Fibroblast of the aortic adventitia (primary cell): ENCODE results near the gene RNF180. TPM values are rescaled to one million over a fixed set of nuclear protein-coding genes. Genes with fewer than 3 reads are reported as not detected.

Experiments
- DNase-seq: peaks from one replicate; pipeline ENCODE4 v3.0.0-alpha.2; 2010; ENCODE audit warnings: low read depth
- H3K4me3 ChIP-seq: 2 replicates; pipeline ENCODE4 v1.5.1; 2011; ENCODE audit warnings: low read depth, mild to moderate bottlenecking, control low read depth, low read length, moderate library complexity
- CTCF ChIP-seq: IDR thresholded peaks from 2 replicates; pipeline ENCODE4 v1.5.1; 2011; ENCODE audit warnings: mild to moderate bottlenecking, low read length, control low read depth, inconsistent platforms; ENCODE audit not compliant: insufficient read depth
- total RNA-seq: library from RNA; depleted of rRNA; stranded (reverse); fragments of >200 nt; gene quantifications from 2 replicates; pipeline ENCODE4 v1.2.3, GENCODE V29; 2012; ENCODE audit warnings: low replicate concordance

Gene RNF180
- total RNA-seq, 1 donor, result 1.4 TPM

DNA sequence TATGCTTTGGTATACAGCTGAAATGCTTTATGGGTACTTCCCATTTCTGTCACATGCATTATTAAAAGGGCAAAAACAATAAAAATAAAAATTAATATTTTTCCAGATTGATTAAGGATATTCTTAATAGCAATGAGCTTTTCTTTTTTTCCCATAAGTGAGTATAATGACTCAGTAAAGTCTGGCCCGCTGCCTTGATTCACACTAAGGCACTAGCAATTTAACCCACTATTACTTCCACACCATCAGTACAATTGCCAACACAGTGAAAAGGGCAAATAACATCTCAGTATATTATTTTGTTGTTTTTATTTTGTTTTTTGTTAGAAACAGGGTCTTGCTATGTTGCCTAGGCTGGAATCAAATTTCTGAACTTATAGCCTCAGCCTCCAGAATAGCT is 150.1 kb downstream of the RNF180 start:
- no peak for DNase-seq
- no peak for TF ChIP-seq CTCF
- H3K4me3 ChIP-seq, result no peak overlapping the region

DNA sequence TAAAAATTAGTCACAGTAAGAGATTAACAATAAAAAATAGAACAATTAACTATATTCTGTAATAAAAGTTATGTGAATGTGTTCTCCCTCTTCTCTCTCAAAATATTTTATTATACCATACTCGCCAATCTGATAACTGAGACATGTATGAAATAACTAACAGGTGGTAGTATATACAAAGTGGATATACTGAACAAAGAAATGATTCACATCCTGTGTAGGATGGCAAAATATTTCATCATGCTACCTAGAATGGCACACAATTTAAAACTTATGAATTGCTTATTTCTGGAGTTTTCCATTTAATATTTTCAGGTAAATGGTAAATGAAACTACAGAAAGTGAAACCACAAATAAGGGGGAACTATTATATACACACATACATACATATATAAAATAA is 152.5 kb downstream of the RNF180 start:
- TF ChIP-seq CTCF, result no peak
- H3K4me3 ChIP-seq, result no peak overlapping the region
- DNase-seq, result peak; percentile 11

DNA sequence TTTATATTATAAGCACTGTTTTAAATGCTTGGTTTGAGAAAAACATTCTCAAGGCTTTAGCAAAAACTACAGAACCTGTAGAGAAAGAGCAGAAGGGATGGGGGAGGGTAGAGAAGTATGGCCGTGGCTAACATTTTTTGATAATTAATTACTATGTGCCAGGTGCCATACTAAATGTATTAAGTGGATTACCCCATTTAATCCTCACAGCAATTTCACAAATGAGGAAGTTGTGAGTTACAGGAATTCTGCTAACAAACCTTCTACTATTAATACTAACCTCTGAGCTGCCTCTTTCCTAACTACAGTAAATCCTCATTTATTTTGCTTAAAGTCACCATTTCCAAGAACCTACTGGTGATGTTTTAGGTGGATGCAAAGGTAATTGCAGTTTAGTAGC is 157.9 kb downstream of the RNF180 start:
- no peak for TF ChIP-seq CTCF
- DNase-seq, result no peak
- H3K4me3 ChIP-seq, result no peak overlapping the region

DNA sequence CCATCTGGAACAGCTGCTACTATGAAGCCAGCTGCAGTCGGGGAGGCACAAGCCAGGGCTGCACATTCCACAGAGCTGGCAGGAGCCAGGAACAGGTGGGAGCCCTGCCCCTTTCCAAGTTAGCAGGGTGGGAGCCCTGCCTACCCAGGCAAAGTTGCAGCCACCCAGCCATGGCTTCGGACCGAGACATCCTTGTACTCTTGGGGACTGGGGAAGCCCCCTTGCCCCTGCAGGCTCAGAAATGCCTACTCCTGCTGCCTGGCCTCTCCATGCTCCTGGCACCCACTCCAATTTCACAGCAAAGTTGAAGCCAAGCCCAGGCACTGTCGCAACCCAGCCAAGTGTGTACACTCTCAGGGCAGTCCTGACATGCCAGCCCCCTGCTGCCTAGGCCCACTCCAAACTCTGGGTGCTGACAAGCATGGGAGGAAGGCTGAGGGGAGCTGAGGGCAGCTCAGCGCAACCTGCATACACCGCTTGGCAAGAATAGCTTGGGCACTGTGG is 165.1 kb downstream of the RNF180 start:
- H3K4me3 ChIP-seq, result no peak overlapping the region
- no peak for DNase-seq
- TF ChIP-seq CTCF, result no peak

- no peak for DNase-seq
- H3K4me3 ChIP-seq, result no peak overlapping the region
- no peak for TF ChIP-seq CTCF
Observed at GRCh38 chr5:64331597-64332277, 166.1 kb downstream of the RNF180 start.

DNA sequence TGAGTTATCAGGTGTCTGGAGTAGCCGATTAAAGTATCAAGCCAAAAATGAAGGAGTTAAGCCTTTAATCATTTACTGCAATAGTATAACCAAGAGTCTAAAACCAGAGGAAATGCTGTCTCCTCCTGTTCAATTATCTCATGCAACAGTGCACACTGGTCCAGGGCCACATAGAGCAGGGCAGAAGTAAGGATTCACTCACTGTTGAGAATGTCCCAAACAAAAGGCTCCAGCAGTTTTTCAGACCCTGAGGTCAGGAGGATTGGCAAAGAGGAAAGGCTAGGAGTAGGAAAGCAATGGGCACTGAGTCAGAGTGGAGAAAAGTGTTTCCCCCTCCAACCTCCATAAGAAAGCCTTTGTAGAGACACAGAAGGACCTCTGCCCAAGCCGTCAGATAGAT is 168.2 kb downstream of the RNF180 start:
- DNase-seq, result no peak
- H3K4me3 ChIP-seq, result no peak overlapping the region
- TF ChIP-seq CTCF, result no peak

DNA sequence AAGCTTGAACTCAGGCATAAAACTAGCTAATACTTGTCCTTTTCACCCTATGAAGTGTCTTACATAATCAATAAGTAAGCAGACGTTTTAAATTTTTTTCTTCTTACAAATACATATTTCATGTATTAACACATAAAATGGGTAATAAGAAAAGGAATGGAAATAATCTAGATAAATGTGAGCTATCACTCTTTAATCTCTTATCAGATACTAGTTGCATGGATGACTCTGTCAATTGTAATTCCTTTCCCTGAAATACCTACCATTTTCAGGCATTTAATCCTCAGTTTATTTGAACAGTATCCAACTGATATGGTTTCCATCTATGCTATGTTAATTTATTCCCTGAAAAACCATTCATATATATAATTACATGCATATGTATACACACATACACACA is 174.1 kb downstream of the RNF180 start:
- DNase-seq, result peak; percentile 40

More for the DNA sequence above, 174.1 kb downstream of the RNF180 start:
- no peak overlapping the region for H3K4me3 ChIP-seq
- TF ChIP-seq CTCF, result no peak
